Stromal cell of bone marrow (primary cell): ENCODE data around the gene ISM1.

ENCODE experiments used
- DNase-seq: peaks from one replicate; pipeline ENCODE4 v3.0.0-alpha.2; 2012; ENCODE audit warnings: low read depth

Gene ISM1

GRCh38 chr20:13283869-13284829 is 63.1 kb downstream of the ISM1 start:
- no peak for DNase-seq

- DNase-seq = no peak
Measured at GRCh38 chr20:13284830-13285229, 63.8 kb downstream of the ISM1 start.

GRCh38 chr20:13285408-13285807 is 64.3 kb downstream of the ISM1 start:
- no peak for DNase-seq

- DNase-seq = no peak
Measured at GRCh38 chr20:13286052-13286451, 65.0 kb downstream of the ISM1 start.

GRCh38 chr20:13286607-13287006 is 65.5 kb downstream of the ISM1 start:
- no peak for DNase-seq

GRCh38 chr20:13288357-13288756 is 67.3 kb downstream of the ISM1 start:
- no peak for DNase-seq

GRCh38 chr20:13289031-13289430 is 68.0 kb downstream of the ISM1 start:
- DNase-seq = no peak

GRCh38 chr20:13290724-13291123 is 69.7 kb downstream of the ISM1 start:
- no peak for DNase-seq

- DNase-seq = no peak
Measured at GRCh38 chr20:13291157-13291556, 70.1 kb downstream of the ISM1 start.

- DNase-seq = no peak
Measured at GRCh38 chr20:13292201-13292885, 71.3 kb downstream of the ISM1 start.

- DNase-seq = no peak
Measured at GRCh38 chr20:13294522-13294921, 73.4 kb downstream of the ISM1 start.

GRCh38 chr20:13295637-13296036 is 74.6 kb downstream of the ISM1 start:
- DNase-seq = no peak

GRCh38 chr20:13296070-13296469 is 75.0 kb downstream of the ISM1 start:
- no peak for DNase-seq

GRCh38 chr20:13297147-13297899 is 76.2 kb downstream of the ISM1 start:
- peak; percentile 49 for DNase-seq

GRCh38 chr20:13298692-13299373 is 77.8 kb downstream of the ISM1 start:
- DNase-seq = no peak

GRCh38 chr20:13299401-13299800 is 78.3 kb downstream of the ISM1 start:
- no peak for DNase-seq

GRCh38 chr20:13301596-13301995 is 80.5 kb downstream of the ISM1 start:
- DNase-seq = no peak

GRCh38 chr20:13302647-13303450 is 81.8 kb downstream of the ISM1 start:
- no peak for DNase-seq

- no peak for DNase-seq
Measured at GRCh38 chr20:13305284-13305683, 84.2 kb downstream of the ISM1 start.

- DNase-seq = no peak
Measured at GRCh38 chr20:13307562-13308163, 86.6 kb downstream of the ISM1 start.

GRCh38 chr20:13312300-13312699 is 91.2 kb downstream of the ISM1 start:
- DNase-seq = no peak
